NCI-H2196 (cell line): ENCODE measurements around the gene OTX1.
"Not testable (repeated sequence)": the region's sequence is repeated elsewhere in the genome, so short reads cannot be mapped to it uniquely, and the experiment has no call there.

ENCODE experiments used
- DNase-seq: peaks from one replicate; lab custom pipeline; 2025; ENCODE audit not compliant: unreplicated experiment; lab: John Stamatoyannopoulos, UW

The OTX1 gene

DNA sequence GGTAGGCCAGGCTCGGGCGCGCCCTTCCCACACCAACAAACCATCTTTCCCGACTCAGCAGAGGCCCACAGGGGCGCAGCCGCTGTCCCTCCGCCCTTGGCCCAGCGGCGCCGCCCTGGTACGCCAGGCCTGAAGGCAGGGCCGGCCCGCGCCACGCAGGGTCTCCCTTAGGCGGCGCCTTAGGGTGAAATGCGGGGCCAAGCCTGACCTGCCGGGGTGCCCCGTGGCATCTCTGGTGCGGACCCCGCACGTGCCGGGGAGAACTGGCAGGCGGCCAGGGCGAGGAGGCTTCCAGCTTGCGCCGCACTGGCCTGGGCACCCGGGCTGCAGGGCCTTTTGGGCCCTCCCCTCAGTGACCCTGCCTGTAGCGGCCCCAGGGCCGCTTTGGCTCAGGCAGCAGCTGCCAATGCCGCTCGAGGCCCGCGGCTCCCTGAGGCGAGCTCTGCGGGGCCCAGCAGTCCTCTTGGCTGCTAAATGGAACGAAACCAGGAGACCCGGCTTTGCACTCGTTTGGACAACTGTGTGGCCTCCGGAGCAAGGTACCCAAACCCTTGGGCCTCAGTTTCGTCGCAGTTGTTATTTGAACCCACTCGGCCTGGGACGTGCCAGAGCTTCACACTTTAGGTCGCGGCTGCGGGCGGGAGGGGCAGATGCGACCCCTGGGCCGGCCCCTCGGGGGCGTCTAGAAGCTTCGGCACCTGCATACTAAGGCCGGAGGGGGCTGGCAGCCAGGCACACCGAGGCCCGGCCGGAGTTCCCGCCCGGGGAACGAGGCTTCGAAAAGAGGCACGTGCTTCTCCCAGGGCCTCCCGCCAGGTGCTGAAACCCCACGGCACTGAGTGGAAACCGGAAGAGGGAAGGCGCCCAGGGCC, 8.5 kb downstream of the OTX1 start:
- DNase-seq: no peak

DNA sequence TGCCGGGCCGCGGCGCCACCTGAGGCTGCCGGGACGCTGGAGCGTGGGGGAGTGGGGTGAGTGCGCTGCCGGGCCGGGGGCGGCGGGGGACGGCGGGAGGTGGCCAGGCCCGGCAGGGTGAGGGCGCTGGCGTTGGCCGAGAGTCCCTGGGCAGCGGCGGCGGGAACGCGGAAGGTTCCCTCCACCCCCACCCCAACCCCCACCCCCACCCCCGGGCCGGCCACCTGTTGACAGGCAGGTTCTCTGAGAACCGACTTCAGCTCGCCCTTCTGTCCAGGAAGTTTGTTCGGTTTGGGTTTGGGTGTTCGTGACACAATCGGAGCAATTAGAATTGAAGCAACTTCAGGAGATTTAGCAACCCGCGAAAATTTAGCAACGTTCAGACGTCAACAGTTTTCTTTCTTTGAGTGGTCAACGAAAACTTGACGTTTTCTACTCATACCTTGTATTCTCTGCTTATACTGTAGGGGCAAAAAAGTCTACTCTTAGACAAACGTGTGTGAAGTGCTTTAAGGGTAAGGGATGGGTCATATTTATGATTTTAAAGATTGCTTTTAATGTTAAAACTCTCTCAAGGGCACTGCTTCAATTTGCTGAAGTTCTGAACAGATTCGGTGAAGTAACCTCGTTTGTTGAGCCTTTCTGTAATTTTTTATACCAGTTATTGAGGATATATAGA, 9.3 kb downstream of the OTX1 start:
- no peak for DNase-seq

DNA sequence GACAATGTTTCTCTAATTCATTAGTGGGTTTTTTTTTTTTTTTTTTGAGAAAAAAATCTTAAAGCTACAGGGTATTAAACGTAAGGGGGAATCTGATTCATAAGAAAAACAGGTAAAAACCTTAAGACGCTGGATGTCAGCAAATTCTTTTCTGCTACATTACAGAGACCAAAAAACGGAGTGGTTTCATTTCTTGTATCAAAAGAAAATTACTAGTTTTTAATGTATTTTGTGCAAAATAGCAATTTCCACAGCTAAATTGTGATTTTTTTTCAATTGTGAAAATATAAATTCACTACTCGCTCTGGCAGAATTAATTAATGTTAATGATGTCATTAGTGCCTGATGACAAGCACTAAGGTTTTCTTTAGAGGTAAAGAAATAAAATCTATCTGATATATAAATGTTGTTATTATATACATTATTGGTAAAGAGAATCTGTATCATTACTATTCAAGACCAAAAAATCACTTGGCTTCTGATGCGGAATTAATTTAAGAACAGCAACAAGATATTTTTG, 9.9 kb downstream of the OTX1 start:
- DNase-seq: no peak

DNA sequence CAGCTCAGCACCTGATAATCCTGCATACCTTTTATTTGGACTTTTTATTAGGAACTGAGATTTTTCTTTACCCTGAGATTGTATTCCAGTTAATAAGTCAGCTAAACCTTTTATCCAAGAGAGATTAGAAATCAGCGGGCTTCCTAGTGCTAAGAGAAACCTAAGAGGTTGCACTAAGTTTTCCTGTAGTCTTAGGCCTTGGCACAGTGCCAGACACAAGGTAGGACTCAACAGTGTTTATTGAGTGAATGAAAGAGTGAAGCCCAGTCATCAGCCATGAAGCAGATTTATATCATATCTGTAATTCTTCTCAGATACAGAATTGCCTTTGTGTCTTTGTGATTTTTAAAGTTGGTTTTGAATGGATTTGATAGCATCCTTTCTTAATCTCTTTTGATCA, 13.6 kb downstream of the OTX1 start:
- no peak for DNase-seq

DNA sequence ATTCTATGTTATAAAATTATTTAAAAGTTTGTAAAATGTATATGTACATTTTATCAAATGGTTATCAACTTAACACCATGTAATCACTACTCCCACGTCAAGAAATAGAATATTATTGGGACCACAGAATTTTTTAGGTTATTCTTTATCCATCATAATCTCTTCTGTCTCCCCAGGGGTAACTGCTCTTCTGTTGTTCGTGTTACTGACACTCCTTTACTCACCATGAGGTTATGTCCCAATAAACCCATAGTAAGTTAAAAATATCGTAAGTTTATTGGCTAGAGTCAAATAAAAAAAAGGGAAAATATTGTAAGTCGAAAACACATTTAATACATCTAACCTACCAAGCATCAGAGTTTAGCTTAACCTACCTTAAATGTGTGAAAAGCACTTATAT, 14.0 kb downstream of the OTX1 start:
- no peak for DNase-seq

DNA sequence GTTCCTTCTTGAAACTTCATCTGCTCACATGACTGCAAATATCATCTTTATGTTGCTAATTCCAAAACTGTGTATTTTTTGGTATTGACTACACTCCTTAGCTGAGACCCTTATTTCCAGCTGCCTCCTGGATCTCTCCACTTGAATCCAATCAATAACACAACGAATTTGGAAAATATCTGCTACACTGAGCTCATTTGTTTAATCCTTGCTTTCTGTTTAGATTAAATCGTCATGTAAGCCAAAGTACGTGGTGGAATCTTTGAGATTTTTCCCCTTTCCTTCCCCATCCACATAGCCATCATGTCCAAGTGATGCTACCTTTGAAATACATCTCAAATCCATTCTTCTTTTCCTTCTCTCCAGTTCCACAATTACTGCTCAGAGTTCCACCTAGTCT, 15.6 kb downstream of the OTX1 start:
- DNase-seq: no peak

DNA sequence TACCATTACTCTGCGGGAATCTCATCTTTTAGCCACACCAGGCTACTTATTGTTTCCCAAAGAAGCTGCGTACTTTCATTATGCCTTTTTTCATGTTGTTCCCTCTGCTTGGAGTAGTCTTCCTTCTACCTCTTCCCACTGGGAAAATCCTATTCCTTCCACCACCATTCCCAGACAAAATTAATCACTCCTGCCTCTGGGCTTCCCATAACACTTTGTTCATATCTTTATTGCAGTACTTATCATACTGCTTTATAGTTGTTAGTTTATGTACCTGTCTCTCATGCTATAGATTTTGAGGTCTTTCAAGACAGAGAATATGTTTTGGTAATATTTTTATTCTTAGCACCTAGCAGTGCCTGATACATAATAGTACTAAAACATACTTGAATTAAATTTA, 16.2 kb downstream of the OTX1 start:
- no peak for DNase-seq

DNA sequence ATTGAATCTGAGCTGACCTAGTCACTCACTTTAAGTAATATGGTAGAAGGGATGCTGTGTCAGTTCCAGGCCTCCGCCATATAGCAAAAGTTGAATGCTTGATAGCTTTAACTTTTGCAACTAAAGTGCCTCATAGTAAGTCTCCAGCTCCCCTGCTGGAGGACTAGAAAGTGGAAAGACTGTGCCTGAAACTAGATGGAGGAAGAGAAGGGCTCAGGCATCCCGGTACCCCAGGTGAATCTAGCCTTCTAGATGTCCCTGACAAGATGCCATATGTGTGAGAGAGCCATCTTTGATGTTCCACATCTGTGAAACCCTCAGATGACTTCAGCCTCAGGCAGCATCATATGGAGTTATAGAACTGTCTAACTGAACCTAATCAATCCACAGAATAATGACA, 21.0 kb downstream of the OTX1 start:
- DNase-seq: no peak

DNA sequence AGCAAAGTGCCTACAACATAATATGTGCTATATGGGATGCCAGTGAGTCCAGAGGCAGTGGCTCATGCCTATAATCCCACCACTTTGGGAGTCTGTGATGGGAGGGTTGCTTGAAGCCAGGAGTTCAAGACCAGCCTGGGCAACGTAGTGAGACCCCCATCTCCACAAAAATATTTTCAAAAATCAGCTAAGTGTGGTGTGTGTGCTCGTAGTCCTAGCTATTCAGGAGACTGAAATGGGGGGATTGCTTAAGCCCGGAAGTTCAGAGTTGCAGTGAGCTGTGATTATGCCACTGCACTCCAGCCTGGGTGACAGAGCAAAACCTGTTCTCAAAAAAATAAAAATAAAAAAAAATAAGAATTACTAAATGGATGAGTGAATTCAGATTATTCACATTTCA, 23.4 kb downstream of the OTX1 start:
- no peak for DNase-seq

DNA sequence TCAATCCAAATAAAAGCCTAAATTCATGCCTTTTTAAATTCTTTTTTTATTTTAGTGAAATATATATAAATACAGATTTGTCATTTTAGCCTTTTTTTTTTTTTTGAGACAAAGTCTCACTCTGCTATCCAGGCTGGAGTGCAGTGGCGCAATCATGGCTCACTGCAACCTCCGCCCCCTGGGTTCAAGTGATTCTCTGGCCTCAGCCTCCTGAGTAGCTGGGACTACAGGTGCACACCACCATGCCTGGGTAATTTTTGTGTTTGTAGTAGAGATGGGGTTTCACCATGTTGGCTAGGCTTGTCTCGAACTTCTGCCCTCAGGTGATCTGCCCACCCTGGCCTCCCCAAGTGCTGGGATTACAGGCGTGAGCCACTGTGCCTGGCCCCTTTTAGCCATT, 23.8 kb downstream of the OTX1 start:
- DNase-seq: not testable (repeated sequence)

DNA sequence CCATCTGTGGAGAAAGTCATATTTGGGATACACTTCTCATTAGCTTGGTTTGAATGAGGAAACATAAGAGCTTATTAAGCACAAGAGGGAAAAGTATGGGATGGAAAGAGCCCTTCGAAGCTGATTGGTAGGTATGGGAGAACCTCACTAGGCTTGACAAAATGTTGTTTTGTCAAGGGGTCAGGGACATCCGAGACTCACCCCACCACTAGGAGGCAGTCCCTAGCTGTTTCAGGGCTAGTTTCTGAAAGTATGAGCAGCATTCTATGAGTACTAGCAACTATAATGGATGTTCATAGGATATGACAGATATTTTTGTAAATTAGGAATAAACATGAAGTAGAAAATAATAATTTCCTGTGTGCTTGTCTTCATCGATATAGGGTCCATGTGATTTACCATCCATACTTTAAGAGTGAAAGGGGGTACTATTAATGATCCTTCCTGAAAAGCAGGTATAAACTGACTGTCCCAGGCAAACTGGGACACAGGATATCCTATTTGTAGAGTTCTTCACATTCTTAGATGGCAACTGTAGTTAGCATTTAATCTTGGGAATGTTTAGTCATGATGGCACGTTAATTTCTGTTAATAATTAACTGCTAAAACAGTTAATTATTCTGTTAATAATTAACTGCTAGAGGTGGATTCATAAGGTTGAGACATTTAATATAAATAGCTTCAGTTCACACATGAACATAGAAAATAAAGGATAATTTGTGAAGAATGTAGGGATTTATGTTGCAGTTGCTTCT, 28.4 kb downstream of the OTX1 start:
- no peak for DNase-seq

DNA sequence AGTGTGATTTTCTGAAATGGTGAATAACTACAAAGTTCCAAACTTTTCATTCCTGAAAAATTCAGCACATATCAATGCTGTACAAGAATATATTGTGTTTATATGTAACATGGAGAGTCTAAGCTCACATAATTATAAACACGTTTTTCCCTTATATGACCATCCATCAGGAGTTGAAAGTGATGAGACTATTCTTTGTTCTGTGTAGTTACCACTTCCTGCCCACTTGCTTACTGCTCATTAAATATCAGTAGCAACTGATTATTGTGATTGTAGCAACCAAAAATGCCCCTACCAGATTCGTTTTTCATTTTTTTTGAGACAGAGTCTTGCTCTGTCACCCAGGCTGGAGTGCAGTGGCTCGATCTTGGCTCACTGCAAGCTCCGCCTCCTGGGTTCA, 30.8 kb downstream of the OTX1 start:
- DNase-seq: no peak

DNA sequence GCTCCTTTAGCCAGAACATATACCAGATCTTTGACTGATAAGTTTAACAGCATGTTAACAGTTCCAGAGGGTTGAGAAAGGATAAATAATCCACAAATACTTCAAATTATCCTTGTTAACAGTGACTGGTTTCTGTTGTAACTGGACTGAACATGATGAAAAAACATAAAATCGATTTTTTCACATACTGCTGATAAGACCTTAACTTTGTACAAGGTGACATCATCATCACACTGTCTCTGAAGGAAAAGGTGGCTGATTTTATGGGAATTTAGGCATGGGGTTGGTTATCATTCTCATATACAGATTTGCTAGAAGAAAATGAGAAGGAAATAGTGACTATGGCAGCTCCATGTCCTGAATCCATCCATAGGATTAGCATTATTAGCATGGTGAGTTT, 36.1 kb downstream of the OTX1 start:
- no peak for DNase-seq

DNA sequence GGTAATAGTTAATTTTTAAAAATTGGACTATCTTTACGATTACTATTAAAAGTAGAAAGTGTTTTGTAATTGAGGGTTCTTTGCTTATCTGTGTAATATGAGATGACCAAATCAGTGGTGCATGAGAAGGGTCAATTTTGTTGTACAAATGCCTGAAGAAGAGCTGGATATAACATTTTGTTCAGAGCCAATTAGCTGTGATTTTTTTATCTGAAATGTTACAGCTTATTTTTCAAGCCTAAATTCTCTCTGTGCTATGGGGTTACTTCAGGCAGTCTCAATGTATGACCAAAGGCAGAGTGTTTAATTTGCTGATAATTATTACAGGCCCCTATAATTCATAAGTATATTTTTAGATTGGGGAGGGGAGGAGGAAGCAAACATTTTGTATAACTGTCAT, 41.8 kb downstream of the OTX1 start:
- no peak for DNase-seq

DNA sequence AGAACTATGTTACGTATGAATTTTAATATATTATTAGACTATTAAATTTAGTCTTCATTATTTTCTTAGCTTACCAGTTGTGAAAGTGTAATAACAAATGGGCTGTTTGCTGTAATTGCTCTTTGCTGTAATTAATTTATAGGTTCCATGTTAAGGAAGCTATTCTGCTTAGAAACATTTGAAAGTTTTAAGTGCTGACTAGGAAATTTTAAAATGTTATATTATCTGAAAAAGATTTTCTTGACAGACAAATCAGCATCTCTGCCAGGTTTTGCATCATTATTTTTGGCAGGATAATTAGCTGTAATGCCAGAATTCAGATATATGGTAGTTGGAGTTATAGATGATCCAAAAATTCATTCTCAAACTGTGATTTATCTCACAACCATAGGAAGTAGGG, 42.2 kb downstream of the OTX1 start:
- no peak for DNase-seq

DNA sequence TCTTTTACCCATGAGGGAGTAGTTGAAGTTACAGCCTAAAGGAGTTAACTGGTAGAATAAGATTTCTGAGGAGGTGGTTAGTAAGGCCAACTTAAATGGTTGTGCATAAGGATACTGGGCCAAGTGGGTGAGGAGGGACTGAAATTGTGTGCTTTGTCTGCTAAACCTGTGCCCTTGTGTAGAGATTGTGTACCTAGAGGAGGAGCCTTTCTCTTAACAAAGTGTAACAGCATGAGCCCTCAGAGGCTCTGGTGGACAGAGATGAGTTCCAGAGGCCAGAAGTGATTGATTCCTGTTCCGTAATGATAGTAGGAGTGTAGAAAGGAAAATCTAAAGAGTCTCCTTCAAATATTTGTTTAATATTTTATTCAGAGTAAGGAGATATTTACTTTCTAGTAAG, 42.9 kb downstream of the OTX1 start:
- DNase-seq: no peak

DNA sequence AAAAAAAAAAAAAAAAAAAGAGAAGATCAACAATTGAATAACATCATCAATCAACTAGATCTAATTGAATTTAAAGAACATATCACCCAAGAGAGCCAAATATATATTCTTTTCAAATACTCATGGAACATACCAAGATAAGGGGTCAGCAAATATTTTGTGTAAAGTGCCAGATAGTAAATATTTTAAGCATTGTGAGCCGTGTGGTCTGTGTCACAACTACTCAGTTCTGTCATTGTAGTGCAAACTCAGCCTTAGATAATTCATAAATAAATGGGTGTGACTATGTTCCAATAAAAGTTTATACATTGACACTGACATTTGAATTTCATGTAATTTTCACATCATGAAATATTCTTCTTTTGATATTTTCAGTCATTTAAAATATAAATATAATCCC, 45.9 kb downstream of the OTX1 start:
- no peak for DNase-seq

DNA sequence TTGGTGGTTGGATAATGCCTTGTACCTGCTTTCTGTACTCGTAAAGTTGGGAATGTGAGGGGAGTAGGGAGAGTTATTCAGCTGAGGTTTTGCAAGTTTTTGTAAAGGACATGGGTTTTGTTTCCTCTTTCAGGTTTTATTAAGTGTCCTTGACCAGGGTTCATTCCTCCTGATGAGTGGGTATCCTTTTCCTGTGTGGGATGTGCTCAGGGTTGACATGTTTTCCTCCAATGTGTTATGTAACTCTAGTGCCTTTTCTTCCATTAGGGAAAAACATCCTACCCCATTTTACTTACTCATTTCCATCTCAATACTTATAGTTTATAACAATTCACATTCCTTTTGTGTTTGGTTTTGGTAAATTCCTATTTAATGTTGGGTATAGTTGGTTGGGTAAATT, 48.4 kb downstream of the OTX1 start:
- DNase-seq: no peak

DNA sequence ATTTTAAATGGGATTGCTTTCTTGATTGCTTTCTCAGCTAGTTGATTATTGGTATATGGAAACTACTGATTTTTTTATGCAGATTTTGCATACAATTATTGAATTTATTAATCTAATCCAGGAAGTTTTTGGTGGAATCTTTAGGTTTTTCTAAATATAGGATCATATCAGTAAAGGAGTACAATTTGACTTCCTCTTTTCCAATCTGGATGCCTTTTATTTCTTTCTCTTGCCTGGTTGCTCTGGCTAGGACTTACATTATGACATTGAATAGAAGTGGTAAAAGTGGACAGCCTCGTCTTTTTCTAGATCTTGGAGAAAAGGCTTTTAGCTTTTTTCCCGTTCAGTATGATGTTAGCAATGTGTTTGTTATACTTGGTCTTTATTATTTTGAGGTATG, 51.3 kb downstream of the OTX1 start:
- DNase-seq: no peak

DNA sequence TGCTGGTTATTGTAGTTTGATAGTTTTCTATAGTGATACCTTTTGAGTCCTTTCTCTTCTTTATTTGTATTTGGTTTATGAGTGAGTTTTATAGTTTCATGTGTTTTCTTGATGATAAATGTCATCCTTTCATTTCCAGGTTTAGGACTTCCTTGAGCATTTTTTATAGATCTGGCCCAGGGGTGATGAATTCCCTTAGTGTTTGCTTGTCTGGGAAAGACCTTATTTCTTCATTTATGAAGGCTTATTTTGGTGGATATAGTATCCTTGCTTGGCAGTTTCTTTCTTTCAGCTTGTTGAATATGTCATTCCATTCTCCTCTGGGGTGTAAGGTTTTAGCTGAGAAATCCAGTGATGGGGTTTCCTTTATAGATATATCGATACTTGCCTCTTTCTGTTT, 53.9 kb downstream of the OTX1 start:
- no peak for DNase-seq
